ENCODE results near the gene PARVB. TPM values are rescaled to one million over a fixed set of nuclear protein-coding genes. Genes with fewer than 3 reads are reported as not detected.

The PARVB gene
- total RNA-seq, 4 donors from 2014 or later, result 33.5 to 73.5 (median 41.5) TPM

GRCh38 chr22:44019846-44020245 lies 4.3 kb upstream of the PARVB start:
- Histone ChIP-seq H3K27ac (no peak overlapping the region), H3K9me3 (no peaks in the 10 kb centered on the region), H3K36me3 (no peaks in the 10 kb centered on the region), H3K4me1 (peaks cover 0 to 5% (median under 1%) of the 10 kb centered on the region in 4 donors), H3K27me3 (peaks cover 0 to 4% of the 10 kb centered on the region in 2 donors), H3K4me3 (no peak overlapping the region)
- WGBS, 2 donors, result 94 to 97% methylated on average over 5 of the region's 5 CpGs
- DNase-seq (ENCODE audit: low spot score in 2 of 2), result no peak
- TF ChIP-seq CTCF (IDR thresholded peaks at IDR 0.05), result no peak
- TF ChIP-seq POLR2A (IDR thresholded peaks at IDR 0.05), result no peak
- TF ChIP-seq EP300 (IDR thresholded peaks at IDR 0.05), result no peak

- peaks cover 0 to 4% of the 10 kb centered on the region in 2 donors for H3K27me3 ChIP-seq
- 89 to 92% methylated on average over 8 of the region's 8 CpGs for WGBS, 2 donors
- H3K27ac ChIP-seq, result no peak overlapping the region
- H3K36me3 ChIP-seq, result no peaks in the 10 kb centered on the region
- DNase-seq (ENCODE audit: low spot score in 2 of 2), result no peak
- TF ChIP-seq POLR2A (IDR thresholded peaks at IDR 0.05), result no peak
- TF ChIP-seq EP300 (IDR thresholded peaks at IDR 0.05), result no peak
- no peak for TF ChIP-seq CTCF (IDR thresholded peaks at IDR 0.05)
- no peaks in the 10 kb centered on the region for H3K9me3 ChIP-seq
- no peak overlapping the region for H3K4me3 ChIP-seq
- H3K4me1 ChIP-seq, result peaks cover 0 to 15% (median 3%) of the 10 kb centered on the region in 4 donors
These were observed 3.1 kb upstream of the PARVB start for GRCh38 chr22:44020981-44021380.

- H3K9me3 ChIP-seq, result no peaks in the 10 kb centered on the region
- H3K27me3 ChIP-seq, result peaks cover 0 to 4% of the 10 kb centered on the region in 2 donors
- H3K36me3 ChIP-seq, result no peaks in the 10 kb centered on the region
- peaks cover 0 to 24% (median 6%) of the 10 kb centered on the region in 4 donors for H3K4me1 ChIP-seq
- H3K4me3 ChIP-seq, result peak overlapping the region; percentile 48 to 67 (median 54)
- H3K27ac ChIP-seq, result peak overlapping the region in 3 of 4 donors; percentile 26 to 88 (median 78)
- DNase-seq (ENCODE audit: low spot score in 2 of 2), result no peak
- TF ChIP-seq EP300 (IDR thresholded peaks at IDR 0.05) (peak in 1 of 2 donors; percentile 54), POLR2A (IDR thresholded peaks at IDR 0.05) (peak in 1 of 2 donors; percentile 11), CTCF (IDR thresholded peaks at IDR 0.05) (no peak)
- 14 to 30% methylated on average over 18 to 41 of the region's 54 CpGs for WGBS, 2 donors
These were observed 456 bp upstream of the PARVB start for GRCh38 chr22:44023404-44024287.

- Histone ChIP-seq H3K36me3 (no peaks in the 10 kb centered on the region), H3K27me3 (peaks cover 0 to 4% of the 10 kb centered on the region in 2 donors)
These were observed 1.3 kb downstream of the PARVB start for GRCh38 chr22:44025171-44026065.

More at GRCh38 chr22:44025171-44026065, 1.3 kb downstream of the PARVB start:
- peaks cover 0 to 24% (median 6%) of the 10 kb centered on the region in 4 donors for H3K4me1 ChIP-seq
- H3K27ac ChIP-seq, result peak overlapping the region in 3 of 4 donors; percentile 78 to 88 (median 83)
- 79 to 80% methylated on average over 25 to 26 of the region's 26 CpGs for WGBS, 2 donors
- no peaks in the 10 kb centered on the region for H3K9me3 ChIP-seq
- TF ChIP-seq EP300 (IDR thresholded peaks at IDR 0.05), result no peak
- TF ChIP-seq POLR2A (IDR thresholded peaks at IDR 0.05), result no peak
- TF ChIP-seq CTCF (IDR thresholded peaks at IDR 0.05), result no peak
- DNase-seq (ENCODE audit: low spot score in 2 of 2), result peak in 1 of 2 donors; percentile 40
- H3K4me3 ChIP-seq, result peak overlapping the region; percentile 44 to 67 (median 50)
